Common myeloid progenitor, CD34-positive (primary cell): ENCODE measurements around the gene FIZ1.

Experiments
- CTCF ChIA-PET: fragments of 350-600 bp; sonication (Branson Sonifier 250); formaldehyde crosslinking; loops from one replicate; lab custom pipeline; 2021; ENCODE audit warnings: antibody characterized with exemption; lab: Charles Lee
- POLR2A ChIA-PET: fragments of 350-600 bp; sonication (Branson Sonifier 250); formaldehyde crosslinking; loops from one replicate; lab custom pipeline; 2021; ENCODE audit warnings: antibody characterized with exemption; lab: Charles Lee
- DNase-seq, 3 donors: peaks; one replicate each; pipeline versions ENCODE4 v3.0.0 to v3.0.0-alpha.2; 2013
- H3K27ac ChIP-seq, 2 experiments: 1 replicate in 1 of 2; 2 replicates in 1 of 2; pipeline ENCODE4 v1.7.0; 2013; ENCODE audit warnings: inconsistent platforms in 2 of 2, low read length in 2 of 2, mild to moderate bottlenecking in 2 of 2, low read depth in 1 of 2, moderate library complexity in 1 of 2; ENCODE audit not compliant: severe bottlenecking in 2 of 2, insufficient read depth in 1 of 2, poor library complexity in 1 of 2
- H3K27me3 ChIP-seq, 5 experiments: replicated peaks in 2 of 5; 1 replicate in 3 of 5; 2 replicates in 2 of 5; pipeline versions ENCODE4 v1.6.1 to v1.7.0; 2013; ENCODE audit warnings: low read length in 4 of 5, mild to moderate bottlenecking in 2 of 5, moderate library complexity in 2 of 5, inconsistent platforms in 1 of 5; ENCODE audit not compliant: insufficient read depth in 5 of 5, control insufficient read depth in 4 of 5
- H3K36me3 ChIP-seq, 4 experiments: 1 replicate in 2 of 4; 2 replicates in 2 of 4; pipeline versions ENCODE4 v1.6.1 to v1.7.0; 2013; ENCODE audit warnings: low read length in 3 of 4, control low read depth in 1 of 4, mild to moderate bottlenecking in 1 of 4; ENCODE audit not compliant: control insufficient read depth in 4 of 4, insufficient read depth in 4 of 4
- H3K4me1 ChIP-seq, 4 experiments: 1 replicate in 3 of 4; 2 replicates in 1 of 4; pipeline versions ENCODE4 v1.6.1 to v1.7.1; 2013; ENCODE audit warnings: low read length in 3 of 4, mild to moderate bottlenecking in 3 of 4, control low read depth in 1 of 4, inconsistent platforms in 1 of 4, moderate library complexity in 1 of 4; ENCODE audit not compliant: control insufficient read depth in 4 of 4, insufficient read depth in 4 of 4; ENCODE audit errors: control extremely low read depth in 1 of 4
- H3K4me3 ChIP-seq, 7 experiments: 1 replicate in 4 of 7; 2 replicates in 3 of 7; pipeline versions ENCODE4 v1.5.1 to v1.7.0; 2013; ENCODE audit warnings: mild to moderate bottlenecking in 7 of 7, low read length in 6 of 7, moderate library complexity in 6 of 7, inconsistent platforms in 2 of 7, low read depth in 2 of 7, control low read depth in 1 of 7; ENCODE audit not compliant: insufficient read depth in 4 of 7, control insufficient read depth in 1 of 7; ENCODE audit errors: extremely low read depth in 1 of 7
- H3K9me3 ChIP-seq, 5 experiments: 1 replicate in 4 of 5; 2 replicates in 1 of 5; pipeline versions ENCODE4 v1.6.1 to v1.7.1; 2013; ENCODE audit warnings: low read length in 4 of 5, mild to moderate bottlenecking in 2 of 5, inconsistent platforms in 1 of 5, low read depth in 1 of 5, moderate library complexity in 1 of 5; ENCODE audit not compliant: control insufficient read depth in 4 of 5, insufficient read depth in 2 of 5; ENCODE audit errors: control extremely low read depth in 1 of 5
- WGBS: methylation state at CpG from one replicate; pipeline ENCODE4 v1.1.5; 2013; ENCODE audit not compliant: insufficient coverage; 5-methylcytosine and 5-hydroxymethylcytosine counted together

FIZ1 gene

DNA sequence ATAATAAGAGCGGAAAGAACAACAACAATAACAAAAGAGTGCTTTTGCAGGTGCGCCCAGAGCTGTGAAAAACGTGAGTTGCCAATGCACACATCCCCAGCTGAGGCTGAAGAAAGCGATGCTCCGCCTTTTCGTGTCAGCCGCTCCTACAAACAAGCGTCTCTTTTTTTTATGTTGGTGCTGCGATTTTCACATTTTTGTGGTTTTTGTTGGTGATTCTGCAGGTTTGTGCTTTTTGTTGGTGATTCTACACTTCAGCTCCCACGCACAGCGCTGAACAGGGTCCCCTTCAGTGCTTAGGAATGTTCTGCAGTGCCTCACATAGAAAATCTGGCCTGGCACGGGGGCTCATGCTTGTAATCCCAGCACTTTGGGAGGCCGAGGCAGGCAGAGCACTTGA lies 46.7 kb downstream of the FIZ1 start:
- Histone ChIP-seq H3K4me3 (no peak overlapping the region), H3K27me3 (no peaks in the 10 kb centered on the region), H3K27ac (no peak overlapping the region), H3K4me1 (peaks cover 0 to 5% (median 1%) of the 10 kb centered on the region in 4 experiments), H3K36me3 (no peaks in the 10 kb centered on the region), H3K9me3 (no peaks in the 10 kb centered on the region)
- no peak for DNase-seq
- 96% methylated on average over 12 of the region's 13 CpGs for WGBS
- CTCF ChIA-PET: interaction anchor here (0.7 kb wide), 1 partner anchor 76 kb away, joined by 3 read pairs; the partner anchor contains the start of gene ZNF628
- POLR2A ChIA-PET: no interaction called here

DNA sequence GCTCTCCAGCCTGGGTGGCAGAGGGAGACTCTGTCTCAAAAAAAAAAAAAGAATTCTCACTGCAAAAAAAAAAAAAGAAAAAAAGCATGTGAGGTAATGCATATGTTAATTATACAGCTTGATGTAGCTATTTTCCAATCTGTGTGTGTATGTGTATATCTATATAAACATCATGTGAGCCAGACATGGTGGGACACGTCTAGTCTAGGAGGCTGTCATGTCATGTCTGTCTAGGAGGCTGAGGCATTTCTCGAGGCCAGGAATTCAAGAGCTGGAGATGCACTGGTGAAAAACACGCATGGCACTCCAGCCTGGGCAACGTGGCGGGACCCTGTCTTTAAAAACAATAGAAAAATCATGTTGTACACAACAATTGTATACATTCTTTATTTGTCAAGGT lies 47.1 kb downstream of the FIZ1 start:
- no peak overlapping the region for H3K27ac ChIP-seq
- H3K9me3 ChIP-seq: no peaks in the 10 kb centered on the region
- no peaks in the 10 kb centered on the region for H3K27me3 ChIP-seq
- H3K4me1 ChIP-seq: peaks cover 0 to 9% (median 5%) of the 10 kb centered on the region in 4 experiments
- H3K36me3 ChIP-seq: no peaks in the 10 kb centered on the region
- no peak for DNase-seq
- H3K4me3 ChIP-seq: no peak overlapping the region
- POLR2A ChIA-PET: no interaction called here
- CTCF ChIA-PET: interaction anchor here (0.7 kb wide), 1 partner anchor 76 kb away, joined by 3 read pairs; the partner anchor contains the start of gene ZNF628
- WGBS: 100% methylated on average over 2 of the region's 5 CpGs

DNA sequence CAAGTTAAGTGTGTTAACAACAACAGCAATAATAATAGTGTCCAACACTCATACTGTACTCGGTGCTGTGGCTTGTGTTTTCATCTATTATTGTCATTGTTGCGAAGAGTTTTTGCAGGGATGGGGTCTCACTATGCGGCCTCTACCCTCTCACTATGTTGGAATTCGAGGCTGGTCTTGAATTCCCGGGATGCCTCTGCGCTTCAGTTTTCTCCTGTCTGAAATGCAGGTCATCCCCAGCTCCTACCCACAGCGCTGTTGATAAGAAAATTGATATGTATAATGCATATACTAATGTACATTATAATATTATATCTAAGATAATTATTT lies 49.0 kb downstream of the FIZ1 start:
- no peak overlapping the region for H3K27ac ChIP-seq
- peaks cover 0 to 28% (median 20%) of the 10 kb centered on the region in 4 experiments for H3K4me1 ChIP-seq
- WGBS: 100% methylated on average over 3 of the region's 7 CpGs
- no peak overlapping the region for H3K4me3 ChIP-seq
- ChIA-PET POLR2A (no interaction called here), CTCF (interaction anchor here (1.2 kb wide), 1 partner anchor 56 kb away, joined by 3 read pairs; no protein-coding TSS in a partner anchor)
- no peaks in the 10 kb centered on the region for H3K9me3 ChIP-seq
- no peak for DNase-seq
- H3K36me3 ChIP-seq: no peaks in the 10 kb centered on the region
- H3K27me3 ChIP-seq: no peaks in the 10 kb centered on the region

- peaks cover 0 to 33% (median 20%) of the 10 kb centered on the region in 4 experiments for H3K4me1 ChIP-seq
- ChIA-PET POLR2A (no interaction called here), CTCF (interaction anchor here (1.2 kb wide), 1 partner anchor 57 kb away, joined by 3 read pairs; no protein-coding TSS in a partner anchor)
- DNase-seq: peak in 2 of 3 donors; percentile 20 to 50
- WGBS: 88% methylated on average over 33 of the region's 36 CpGs
- no peaks in the 10 kb centered on the region for H3K9me3 ChIP-seq
- no peak overlapping the region for H3K4me3 ChIP-seq
- H3K36me3 ChIP-seq: no peaks in the 10 kb centered on the region
- H3K27me3 ChIP-seq: no peaks in the 10 kb centered on the region
- no peak overlapping the region for H3K27ac ChIP-seq
Observed at GRCh38 chr19:55549500-55550320, 49.6 kb downstream of the FIZ1 start.

DNA sequence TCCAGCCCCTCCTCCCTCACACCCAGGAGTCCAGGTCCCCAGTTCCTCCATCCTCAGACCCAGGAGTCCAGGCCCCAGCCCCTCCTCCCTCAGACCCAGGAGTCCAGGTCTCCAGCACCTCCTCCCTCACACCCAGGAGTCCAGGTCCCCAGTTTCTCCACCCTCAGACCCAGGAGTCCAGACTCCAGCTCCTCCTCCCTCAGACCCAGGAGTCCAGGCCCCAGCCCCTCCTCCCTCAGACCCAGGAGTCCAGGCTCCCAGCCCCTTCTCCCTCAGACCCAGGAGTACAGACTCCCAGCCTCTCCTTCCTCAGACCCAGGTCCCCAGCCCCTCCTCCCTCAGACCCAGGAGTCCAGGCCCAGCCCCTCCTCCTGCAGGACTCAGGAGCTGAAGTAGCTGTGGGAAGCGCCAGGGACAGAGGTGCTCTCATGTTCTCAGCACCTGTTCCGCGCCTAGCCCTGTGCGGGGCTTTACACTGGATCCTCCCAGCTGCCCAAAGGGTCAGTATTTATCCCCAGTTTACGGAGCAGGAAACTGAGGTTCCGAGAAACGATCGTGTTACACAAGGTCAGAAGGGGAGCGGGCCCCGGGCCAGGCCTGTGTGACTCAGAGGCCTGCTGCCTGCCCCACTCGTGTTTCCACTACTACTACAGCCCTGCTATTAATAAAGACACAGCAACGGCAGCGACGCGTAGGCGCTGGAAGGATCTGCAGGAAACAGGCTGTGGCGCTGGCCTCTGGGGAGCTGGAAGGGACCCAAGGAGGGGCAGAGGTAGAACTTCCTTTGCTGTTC lies 52.3 kb downstream of the FIZ1 start:
- WGBS: 6% methylated on average over 16 of the region's 17 CpGs
- ChIA-PET POLR2A (interaction anchor here (0.7 to 1.5 kb wide), 2 partner anchors 53 to 1778 kb away, joined by 3 read pairs; partner anchors contain the start of gene FIZ1), CTCF (interaction anchor here (1.1 to 2.4 kb wide), 3 partner anchors 14 to 59 kb away, joined by 3 to 11 read pairs (median 5); partner anchors contain the start of gene ZNF865)
- Histone ChIP-seq H3K4me1 (peaks cover 0 to 33% (median 20%) of the 10 kb centered on the region in 4 experiments), H3K36me3 (no peaks in the 10 kb centered on the region), H3K9me3 (no peaks in the 10 kb centered on the region), H3K27ac (peak overlapping the region; percentile 50 to 81), H3K27me3 (no peaks in the 10 kb centered on the region), H3K4me3 (peak overlapping the region in 3 of 7 experiments; percentile 11 to 45 (median 24))
- peak; percentile 81 to 95 (median 91) for DNase-seq

DNA sequence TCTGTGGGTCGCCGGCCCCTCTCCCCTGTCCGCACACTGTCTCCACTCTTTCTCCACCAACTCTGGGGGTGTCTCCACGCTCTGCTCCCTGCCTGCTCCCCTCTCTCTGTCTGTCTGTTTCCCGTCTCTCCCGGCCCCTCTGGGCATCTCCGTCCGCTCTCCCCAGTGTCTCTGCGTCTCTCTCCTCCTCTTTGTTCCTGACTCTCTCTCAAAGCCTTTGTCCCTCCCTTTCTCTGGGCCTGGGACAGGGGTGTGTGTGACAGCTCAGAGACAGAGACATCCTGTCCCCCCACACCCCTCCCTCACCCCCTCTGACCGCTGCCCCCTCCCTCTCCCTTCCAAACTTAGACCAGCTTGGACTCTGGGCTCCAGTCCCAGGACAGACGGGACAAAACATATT lies 53.3 kb downstream of the FIZ1 start:
- Histone ChIP-seq H3K4me1 (peaks cover 0 to 33% (median 20%) of the 10 kb centered on the region in 4 experiments), H3K4me3 (no peak overlapping the region), H3K9me3 (no peaks in the 10 kb centered on the region), H3K36me3 (no peaks in the 10 kb centered on the region), H3K27ac (peak overlapping the region; percentile 58 to 81), H3K27me3 (no peaks in the 10 kb centered on the region)
- POLR2A ChIA-PET: interaction anchor here (0.7 kb wide), 1 partner anchor 1777 kb away, joined by 3 read pairs; no protein-coding TSS in a partner anchor
- CTCF ChIA-PET: interaction anchor here (2.4 kb wide), 1 partner anchor 60 kb away, joined by 11 read pairs; the partner anchor contains the start of gene ZNF865
- 88% methylated on average over 9 of the region's 11 CpGs for WGBS
- no peak for DNase-seq
